ENCODE measurements around the gene OLFML2A. TPM values are rescaled to one million over a fixed set of nuclear protein-coding genes. Genes with fewer than 3 reads are reported as not detected.

Gene OLFML2A
- total and polyA plus RNA-seq, 2 of the 13 experiments (the other 11 are each of a cell fraction or from before 2014, with no cell fraction given) = 0.01 to 0.02 TPM

DNA sequence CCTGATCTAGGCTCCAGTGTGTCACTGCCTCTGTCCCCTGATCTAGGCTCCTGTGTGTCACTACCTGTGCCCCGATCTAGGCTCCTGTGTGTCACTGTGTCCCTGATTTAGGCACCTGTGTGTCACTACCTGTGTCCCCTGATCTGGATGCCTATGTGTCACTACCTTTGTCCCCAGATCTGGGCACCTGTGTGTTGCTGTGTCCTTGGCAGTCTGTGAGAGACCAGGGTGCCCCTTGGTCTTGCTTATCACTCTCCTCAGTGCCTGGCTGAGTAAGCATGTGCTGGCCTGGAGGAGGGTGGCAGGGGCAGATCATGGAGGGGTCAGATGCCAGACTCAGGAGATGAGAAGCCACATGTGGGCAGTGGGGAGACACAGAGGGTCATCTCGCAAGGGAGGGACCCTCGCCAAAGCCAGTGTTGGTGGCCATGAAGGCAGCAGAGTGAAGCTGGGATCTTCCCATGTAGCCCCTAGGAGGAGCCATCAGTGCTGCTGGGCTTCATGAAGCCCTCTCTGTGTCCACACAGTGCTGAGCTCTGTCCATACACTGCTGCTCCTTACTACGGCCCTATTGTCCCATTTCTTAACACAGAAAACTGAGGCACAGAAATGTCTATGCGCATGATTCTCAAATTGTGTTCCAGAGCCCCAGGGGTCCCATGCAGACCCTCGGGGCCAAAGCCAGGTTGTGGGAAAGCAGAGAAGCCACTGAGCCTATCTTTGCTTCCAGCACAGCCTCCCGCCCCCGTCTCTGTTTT lies 15.5 kb downstream of the OLFML2A start:
- CTCF ChIA-PET (ENCODE audit: low intra/inter-chr PET ratio, low total read pairs) = no interaction called here
- Histone ChIP-seq H3K27me3 (ENCODE audit: control insufficient read depth in 1 of 2, insufficient read depth in 2 of 2, low read length in 2 of 2) (peaks cover 0 to 16% of the 10 kb centered on the region in 2 experiments; a peak in 1 of 5 replicates), H3K9ac (ENCODE audit: insufficient read depth, low read depth, low read length) (no peak overlapping the region), H3K4me2 (ENCODE audit: low read depth, low read length) (no peak overlapping the region), H3K4me1 (ENCODE audit: insufficient read depth, low read length) (peaks cover 30% of the 10 kb centered on the region), H2AFZ (ENCODE audit: low read length) (no peak overlapping the region), H4K20me1 (ENCODE audit: insufficient read depth, low read length) (no peaks in the 10 kb centered on the region), H3K79me2 (ENCODE audit: insufficient read depth, low read length) (no peaks in the 10 kb centered on the region), H3K9me3 (ENCODE audit: low read length) (no peaks in the 10 kb centered on the region), H3K36me3 (replicated peaks in 1 of 2; ENCODE audit: control insufficient read depth in 1 of 2, insufficient read depth in 2 of 2, low read length in 2 of 2) (no peaks in the 10 kb centered on the region), H3K4me3 (replicated peaks in 1 of 3; ENCODE audit: insufficient read depth in 1 of 3, low read depth in 2 of 3, low read length in 3 of 3) (no peak overlapping the region), H3K27ac (ENCODE audit: extremely low read length, insufficient read depth, low read length) (no peak overlapping the region)
- 61% methylated on average over 7 of the region's 8 CpGs for WGBS (ENCODE audit: low lambda C conversion rate)
- BruUV-seq (replicated peaks) = no TSS peak
- no peak for TF ChIP-seq ZNF282 (IDR thresholded peaks at IDR 0.05; ENCODE audit: partially characterized antibody)
- peak; percentile 73 for TF ChIP-seq ZNF629 (CRISPR knock-in tag; conservative IDR thresholded peaks at IDR 0.05)
- TF ChIP-seq ZNF768 (CRISPR knock-in tag; IDR thresholded peaks at IDR 0.05) = peak; percentile 77
- in situ Hi-C loops (cut with HindIII; ENCODE audit: extremely low pct_ligation_motif_present, low pct_unique_long_range_greater_than_20kb) = loop anchor here (10.0 kb wide), 1 partner anchor 52 kb away; no protein-coding TSS in a partner anchor
- POLR2A ChIA-PET = no interaction called here
- ATAC-seq (no peak), DNase-seq (ENCODE audit: low spot score) (no peak), FAIRE-seq (no peak)
- intact Hi-C loops (cut with micrococcal nuclease; ENCODE audit: unreplicated experiment) = no loop called here

DNA sequence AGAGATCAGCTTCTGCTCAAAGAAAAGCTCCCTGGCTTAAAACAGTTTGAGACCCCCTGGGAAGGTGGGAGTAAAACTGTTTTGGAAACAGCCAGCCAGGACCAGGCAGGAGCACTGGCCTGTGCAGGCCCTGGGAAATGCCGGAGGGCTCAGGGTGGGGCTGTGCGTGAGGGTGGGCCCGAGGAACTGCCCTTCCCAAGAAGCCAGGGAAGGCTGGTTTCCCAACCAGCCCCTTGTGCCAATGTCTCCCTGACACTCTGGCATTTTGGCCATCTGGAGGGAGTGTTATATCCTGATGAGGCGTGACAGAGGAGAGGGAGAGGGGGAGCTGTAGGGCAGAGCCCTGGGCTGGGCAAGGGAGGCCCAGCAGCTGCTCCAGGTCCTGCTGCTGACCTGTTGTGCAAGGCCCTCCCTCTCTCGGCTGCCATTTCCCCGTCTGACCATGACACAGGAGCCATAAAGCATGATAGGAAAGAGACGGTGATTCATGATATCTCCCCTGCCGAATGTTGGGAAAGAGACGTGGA lies 16.1 kb downstream of the OLFML2A start:
- ChIA-PET POLR2A (interaction anchor here (0.9 kb wide), 1 partner anchor 54 kb away, joined by 3 read pairs; no protein-coding TSS in a partner anchor), CTCF (ENCODE audit: low intra/inter-chr PET ratio, low total read pairs) (interaction anchor here (4.5 kb wide), 1 partner anchor 60 kb away, joined by 36 read pairs; the partner anchor contains the start of gene WDR38)
- Histone ChIP-seq H3K27ac (ENCODE audit: extremely low read length, insufficient read depth, low read length) (no peak overlapping the region), H3K9ac (ENCODE audit: insufficient read depth, low read depth, low read length) (no peak overlapping the region), H4K20me1 (ENCODE audit: insufficient read depth, low read length) (no peaks in the 10 kb centered on the region), H3K4me3 (replicated peaks in 1 of 3; ENCODE audit: insufficient read depth in 1 of 3, low read depth in 2 of 3, low read length in 3 of 3) (no peak overlapping the region), H3K27me3 (ENCODE audit: control insufficient read depth in 1 of 2, insufficient read depth in 2 of 2, low read length in 2 of 2) (peaks cover 0 to 21% of the 10 kb centered on the region in 2 experiments; a peak in 1 of 5 replicates), H3K4me1 (ENCODE audit: insufficient read depth, low read length) (peaks cover 33% of the 10 kb centered on the region), H3K9me3 (ENCODE audit: low read length) (no peaks in the 10 kb centered on the region), H2AFZ (ENCODE audit: low read length) (no peak overlapping the region), H3K36me3 (replicated peaks in 1 of 2; ENCODE audit: control insufficient read depth in 1 of 2, insufficient read depth in 2 of 2, low read length in 2 of 2) (no peaks in the 10 kb centered on the region), H3K4me2 (ENCODE audit: low read depth, low read length) (no peak overlapping the region), H3K79me2 (ENCODE audit: insufficient read depth, low read length) (no peaks in the 10 kb centered on the region)
- in situ Hi-C loops (cut with HindIII; ENCODE audit: extremely low pct_ligation_motif_present, low pct_unique_long_range_greater_than_20kb) (loop anchor here (10.0 kb wide), 1 partner anchor 52 kb away; no protein-coding TSS in a partner anchor), intact Hi-C loops (cut with micrococcal nuclease; ENCODE audit: unreplicated experiment) (no loop called here)
- peak; percentile 42; the same call in 1 of the 2 replicates for TF ChIP-seq CEBPB (IDR thresholded peaks at IDR 0.05; ENCODE audit: borderline replicate concordance, low read depth, low read length)
- no peak for TF ChIP-seq ZNF230 (CRISPR knock-in tag; IDR thresholded peaks at IDR 0.05)
- ATAC-seq (no peak; the same call in 2 of the 3 replicates), FAIRE-seq (no peak), DNase-seq (ENCODE audit: low spot score) (no peak)
- BruUV-seq (replicated peaks) = no TSS peak
- 44% methylated on average over 8 of the region's 9 CpGs for WGBS (ENCODE audit: low lambda C conversion rate)

Measured in HepG2 (cell line).